Progenitor cell of endocrine pancreas (in vitro differentiated cells): Measurements from ENCODE around the gene GLRA3. TPM values are rescaled to one million over a fixed set of nuclear protein-coding genes. Genes with fewer than 3 reads are reported as not detected.
"Not testable (repeated sequence)": the region's sequence is repeated elsewhere in the genome, so short reads cannot be mapped to it uniquely, and the experiment has no call there.

Source experiments
- DNase-seq: peaks from one replicate; pipeline ENCODE4 v3.0.0; 2021; ENCODE audit warnings: low spot score; ENCODE audit not compliant: unreplicated experiment
- H3K27ac Mint-ChIP-seq: 2 replicates; pipeline ENCODE4 v1.8.0; 2021; ENCODE audit warnings: mild to moderate bottlenecking, moderate library complexity, mixed read lengths
- H3K27me3 Mint-ChIP-seq: 2 replicates; pipeline ENCODE4 v1.8.0; 2021; ENCODE audit warnings: mixed read lengths
- H3K36me3 Mint-ChIP-seq: 2 replicates; pipeline ENCODE4 v1.8.0; 2022; ENCODE audit warnings: mixed read lengths; ENCODE audit not compliant: insufficient read depth
- H3K4me1 Mint-ChIP-seq: 2 replicates; pipeline ENCODE4 v1.8.0; 2021; ENCODE audit warnings: low read depth, mixed read lengths
- H3K4me3 Mint-ChIP-seq: 2 replicates; pipeline ENCODE4 v1.8.0; 2021; ENCODE audit warnings: low read depth, mild to moderate bottlenecking, moderate library complexity, mixed read lengths
- H3K9me3 Mint-ChIP-seq: 2 replicates; pipeline ENCODE4 v1.8.0; 2021; ENCODE audit warnings: low read depth, mixed read lengths
- long read RNA-seq: library from polyadenylated mRNA; unstranded; transcript quantifications from one replicate; pipeline ENCODE4 v2.0.0, GENCODE V29; 2020
- total RNA-seq: library from RNA; stranded (reverse); gene quantifications from 2 replicates; pipeline ENCODE4 v1.2.1, GENCODE V29; 2021
- TF ChIP-seq, protein P1 (sequence below): fragments of 200-600 bp; sonication (generic); IDR thresholded peaks from one replicate; pipeline ENCODE4 v1.5.0; 2021; ENCODE audit warnings: antibody characterized with exemption, mild to moderate bottlenecking; ENCODE audit not compliant: unreplicated experiment

Gene GLRA3
- 0.07 and 0.10 TPM in 2 replicates for total RNA-seq
- long read RNA-seq: 0 reads

DNA sequence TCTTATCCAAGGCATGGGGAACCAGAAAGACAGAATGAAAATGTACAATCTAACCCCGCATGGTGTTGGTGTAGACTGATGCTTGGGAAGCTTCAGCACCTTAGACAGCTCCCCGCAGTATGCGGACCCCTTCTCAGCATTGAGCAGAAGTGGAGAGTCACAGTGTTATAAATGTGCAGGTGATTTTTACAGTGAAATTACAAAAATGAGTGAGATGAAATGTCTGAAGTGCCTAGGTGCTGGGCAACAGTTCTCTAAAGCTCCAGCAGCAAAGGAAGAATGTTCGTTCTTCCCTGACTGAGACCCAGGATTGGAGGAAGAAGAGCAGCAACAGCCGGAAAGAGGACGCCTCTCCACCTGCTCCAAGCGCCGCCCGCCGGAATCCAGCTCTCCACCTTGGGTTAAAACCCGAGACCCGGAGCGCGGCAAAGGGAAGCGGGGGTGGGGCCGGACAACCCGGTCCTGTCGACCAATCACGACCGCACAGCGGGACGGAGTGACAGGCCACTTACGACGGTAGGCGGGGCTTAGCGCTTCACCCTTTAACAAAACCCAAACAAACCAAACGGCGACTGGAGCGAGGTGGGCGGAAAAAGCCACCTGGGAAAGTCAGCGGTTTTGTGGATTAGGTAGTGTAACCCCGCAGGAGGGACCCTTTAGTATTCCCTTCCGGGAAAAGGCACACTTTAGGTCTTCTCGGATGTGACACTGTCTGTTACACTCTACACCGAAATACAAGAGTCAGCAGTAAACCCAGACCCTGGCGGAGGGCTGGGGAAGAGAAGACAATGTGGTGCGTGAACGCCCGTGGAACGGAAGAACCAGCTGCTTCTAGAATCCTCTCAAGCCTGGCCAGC lies at the start of gene GLRA3:
Gene GLRA3, minus strand, starts transcription at position 403 of the 857 bp plus-strand sequence. CDS start 436 bp downstream, outside the sequence.
- H3K27ac Mint-ChIP-seq: peak within 1 kb of the TSS; percentile 92
- peak; percentile 91 for DNase-seq
- peaks cover 12% of the 10 kb centered on the region for H3K4me1 Mint-ChIP-seq
- H3K9me3 Mint-ChIP-seq: no peaks in the 10 kb centered on the region
- peak within 1 kb of the TSS; percentile 79 for H3K4me3 Mint-ChIP-seq
- TF ChIP-seq, protein P1, sequence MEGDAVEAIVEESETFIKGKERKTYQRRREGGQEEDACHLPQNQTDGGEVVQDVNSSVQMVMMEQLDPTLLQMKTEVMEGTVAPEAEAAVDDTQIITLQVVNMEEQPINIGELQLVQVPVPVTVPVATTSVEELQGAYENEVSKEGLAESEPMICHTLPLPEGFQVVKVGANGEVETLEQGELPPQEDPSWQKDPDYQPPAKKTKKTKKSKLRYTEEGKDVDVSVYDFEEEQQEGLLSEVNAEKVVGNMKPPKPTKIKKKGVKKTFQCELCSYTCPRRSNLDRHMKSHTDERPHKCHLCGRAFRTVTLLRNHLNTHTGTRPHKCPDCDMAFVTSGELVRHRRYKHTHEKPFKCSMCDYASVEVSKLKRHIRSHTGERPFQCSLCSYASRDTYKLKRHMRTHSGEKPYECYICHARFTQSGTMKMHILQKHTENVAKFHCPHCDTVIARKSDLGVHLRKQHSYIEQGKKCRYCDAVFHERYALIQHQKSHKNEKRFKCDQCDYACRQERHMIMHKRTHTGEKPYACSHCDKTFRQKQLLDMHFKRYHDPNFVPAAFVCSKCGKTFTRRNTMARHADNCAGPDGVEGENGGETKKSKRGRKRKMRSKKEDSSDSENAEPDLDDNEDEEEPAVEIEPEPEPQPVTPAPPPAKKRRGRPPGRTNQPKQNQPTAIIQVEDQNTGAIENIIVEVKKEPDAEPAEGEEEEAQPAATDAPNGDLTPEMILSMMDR: peak; percentile 28
- H3K27me3 Mint-ChIP-seq: no peaks in the 10 kb centered on the region
- no peaks in the 10 kb centered on the region for H3K36me3 Mint-ChIP-seq

DNA sequence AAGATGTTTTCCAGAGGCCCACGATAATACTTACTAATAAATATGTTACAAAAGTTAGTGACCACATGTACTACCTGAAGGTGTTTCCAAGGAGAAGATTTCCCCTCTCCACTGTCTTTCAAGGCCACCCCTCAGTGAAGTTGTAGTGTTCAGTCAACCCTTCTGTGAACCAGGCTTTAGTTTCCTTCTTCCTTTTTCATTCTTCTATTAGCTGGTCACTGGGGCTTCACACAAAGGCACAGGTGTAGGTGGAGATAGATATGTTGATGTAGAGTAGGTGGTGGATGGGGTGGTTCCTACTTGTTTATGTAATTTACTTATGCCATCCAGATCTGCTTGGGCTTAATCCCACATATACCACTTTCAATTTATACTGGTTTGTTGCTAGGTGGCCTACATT lies 45.9 kb upstream of the GLRA3 start:
- H3K9me3 Mint-ChIP-seq: no peaks in the 10 kb centered on the region
- H3K4me1 Mint-ChIP-seq: peaks cover 23% of the 10 kb centered on the region
- no peak for DNase-seq
- H3K36me3 Mint-ChIP-seq: no peaks in the 10 kb centered on the region
- H3K27ac Mint-ChIP-seq: no peak overlapping the region
- no peaks in the 10 kb centered on the region for H3K27me3 Mint-ChIP-seq
- TF ChIP-seq, protein P1: no peak
- H3K4me3 Mint-ChIP-seq: no peak overlapping the region

DNA sequence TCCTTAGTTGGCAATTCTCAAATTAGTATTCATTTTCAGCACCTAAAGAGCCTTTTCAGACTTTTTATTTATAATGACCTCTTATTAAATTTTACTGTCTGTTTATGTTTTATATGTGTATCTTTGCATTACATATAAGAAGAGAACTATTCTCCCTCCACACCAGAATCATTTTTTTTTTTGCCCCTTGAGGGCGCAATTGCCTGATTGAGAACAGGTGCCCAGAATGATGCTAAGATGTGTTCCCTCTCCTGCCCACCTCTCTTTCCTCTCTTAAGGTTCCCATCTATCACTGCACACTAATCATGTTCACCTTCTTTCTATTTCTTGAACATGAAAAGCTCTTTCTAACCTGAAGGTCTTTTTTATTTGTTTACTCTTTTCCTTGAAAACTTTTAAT lies 44.9 kb upstream of the GLRA3 start:
- Mint-ChIP-seq H3K4me1 (peaks cover 23% of the 10 kb centered on the region), H3K27ac (no peak overlapping the region), H3K27me3 (no peaks in the 10 kb centered on the region), H3K4me3 (no peak overlapping the region), H3K9me3 (no peaks in the 10 kb centered on the region), H3K36me3 (no peaks in the 10 kb centered on the region)
- TF ChIP-seq, protein P1: peak; percentile 37
- DNase-seq: no peak

DNA sequence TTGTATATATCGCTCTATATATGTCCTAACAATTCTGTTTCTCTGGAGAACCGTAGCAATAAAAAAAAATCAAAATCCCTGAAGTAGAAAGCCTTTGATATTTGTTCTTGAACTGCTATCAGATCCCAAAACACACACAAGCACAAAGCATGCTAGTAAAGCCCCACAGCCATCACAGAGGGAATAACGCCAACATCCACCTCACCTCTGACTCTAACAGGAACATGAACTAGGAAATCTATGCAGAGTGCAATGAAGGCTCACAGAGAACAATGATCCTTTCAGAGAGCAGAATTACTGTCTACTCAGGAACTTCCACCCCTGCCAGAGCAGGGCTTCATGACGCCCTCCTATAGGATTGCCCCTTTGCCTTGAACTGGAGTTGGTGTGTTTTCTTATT lies 44.1 kb upstream of the GLRA3 start:
- H3K4me1 Mint-ChIP-seq: peaks cover 23% of the 10 kb centered on the region
- DNase-seq, H3K36me3 Mint-ChIP-seq, H3K9me3 Mint-ChIP-seq, H3K4me3 Mint-ChIP-seq, H3K27ac Mint-ChIP-seq, H3K27me3 Mint-ChIP-seq: not testable (repeated sequence)

DNA sequence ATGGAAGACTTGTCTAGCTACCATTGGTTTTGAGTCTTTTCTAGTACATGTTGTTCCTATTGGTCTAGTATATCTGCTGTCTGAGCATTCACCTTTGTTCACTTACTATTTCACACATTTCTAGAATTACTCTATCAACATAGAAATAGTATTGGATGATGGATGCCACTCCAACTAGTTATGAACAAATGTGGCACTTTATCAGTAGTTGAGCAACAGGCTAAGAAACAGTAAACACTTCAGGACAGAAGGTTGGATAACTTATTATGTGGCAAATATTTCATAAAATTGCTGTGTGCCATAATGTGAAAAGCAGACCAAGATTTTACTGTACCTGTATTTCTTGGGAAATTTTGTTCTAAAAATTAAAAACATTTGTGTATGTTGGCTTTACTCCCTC lies 42.4 kb upstream of the GLRA3 start:
- peaks cover 4% of the 10 kb centered on the region for H3K9me3 Mint-ChIP-seq
- no peaks in the 10 kb centered on the region for H3K27me3 Mint-ChIP-seq
- no peak for DNase-seq
- H3K36me3 Mint-ChIP-seq: no peaks in the 10 kb centered on the region
- H3K4me1 Mint-ChIP-seq: peaks cover 23% of the 10 kb centered on the region
- TF ChIP-seq, protein P1: no peak
- H3K27ac Mint-ChIP-seq: no peak overlapping the region
- H3K4me3 Mint-ChIP-seq: no peak overlapping the region

DNA sequence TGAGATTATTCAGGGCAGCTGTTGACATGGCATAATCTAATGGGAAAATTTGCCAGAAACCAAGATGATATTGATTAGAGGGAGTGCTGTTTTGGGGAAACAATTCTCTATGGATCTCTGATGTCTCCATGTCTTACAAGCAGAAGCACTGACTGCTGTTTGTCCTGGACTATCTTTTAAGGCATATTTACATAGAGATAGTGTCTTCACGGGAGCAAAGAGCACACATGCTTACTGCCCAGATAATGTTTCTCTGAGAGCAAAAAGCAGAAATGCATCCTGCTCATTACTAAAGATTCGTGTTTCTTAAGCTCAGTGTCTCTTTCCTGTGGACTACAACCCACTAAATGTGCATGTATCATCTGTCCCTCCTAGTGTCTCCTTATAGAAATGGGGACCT lies 41.3 kb upstream of the GLRA3 start:
- H3K4me1 Mint-ChIP-seq: peaks cover 23% of the 10 kb centered on the region
- TF ChIP-seq, protein P1: no peak
- no peak for DNase-seq
- peaks cover 4% of the 10 kb centered on the region for H3K9me3 Mint-ChIP-seq
- no peak overlapping the region for H3K27ac Mint-ChIP-seq
- H3K4me3 Mint-ChIP-seq: no peak overlapping the region
- H3K27me3 Mint-ChIP-seq: no peaks in the 10 kb centered on the region
- H3K36me3 Mint-ChIP-seq: no peaks in the 10 kb centered on the region
